MV-4-11 (cell line): ENCODE measurements around the gene TST.

Experiments
- DNase-seq: peaks from one replicate; lab custom pipeline; 2025; lab: John Stamatoyannopoulos, UW

The TST gene

DNA sequence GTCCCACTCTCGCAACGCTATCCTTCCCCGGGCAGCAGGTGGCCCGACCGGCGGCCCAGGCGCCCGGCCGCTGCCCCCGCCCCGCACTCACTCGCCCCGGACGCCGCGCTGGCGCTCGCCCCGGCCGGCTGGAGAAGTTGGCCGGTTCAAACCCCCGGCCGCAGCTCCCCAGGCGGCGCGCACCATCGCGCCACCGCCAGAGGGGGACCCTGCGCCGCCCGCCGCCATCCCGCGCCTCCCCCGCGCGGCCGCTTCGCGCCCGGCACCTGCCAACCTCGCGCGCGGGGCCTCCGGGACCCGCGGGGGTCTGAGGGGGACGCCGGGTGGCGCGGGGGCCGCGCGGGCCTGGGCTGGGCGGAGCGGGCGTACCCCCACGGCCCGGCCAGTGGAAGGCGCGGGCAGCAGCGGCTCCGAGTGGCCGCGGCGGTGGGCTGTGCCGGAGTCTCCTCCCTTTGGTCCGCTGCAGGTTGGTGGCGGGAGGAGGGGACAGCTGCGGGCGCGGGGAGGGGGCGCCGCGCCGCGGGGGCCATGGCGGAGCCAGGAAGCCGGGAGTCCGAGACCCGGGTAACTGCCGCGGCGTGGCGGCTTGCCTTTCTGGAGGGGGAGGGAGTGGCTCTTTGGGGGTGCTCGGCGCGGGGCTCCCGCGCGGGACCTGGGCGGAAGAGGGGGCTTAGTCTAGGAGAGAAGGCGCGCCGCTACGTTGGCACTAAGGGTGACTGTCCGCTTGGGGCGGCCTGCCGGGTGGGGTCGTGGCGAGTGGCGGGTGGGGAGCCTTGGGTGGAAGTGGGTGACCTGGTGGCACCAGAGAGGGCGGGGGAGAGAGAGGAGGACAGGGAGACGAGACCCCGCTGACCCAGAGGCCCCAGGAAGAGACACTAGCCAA lies at the start of gene TST, which contains the start of gene MPST:
Gene TST (minus strand): TSS at position 139 of the 883 bp plus-strand sequence. CDS start 715 bp downstream, outside the sequence.
Gene MPST (plus strand): TSS at position 434 of the 883 bp plus-strand sequence. CDS start 95 bp downstream, at position 529.
- DNase-seq, result peak; percentile 47

DNA sequence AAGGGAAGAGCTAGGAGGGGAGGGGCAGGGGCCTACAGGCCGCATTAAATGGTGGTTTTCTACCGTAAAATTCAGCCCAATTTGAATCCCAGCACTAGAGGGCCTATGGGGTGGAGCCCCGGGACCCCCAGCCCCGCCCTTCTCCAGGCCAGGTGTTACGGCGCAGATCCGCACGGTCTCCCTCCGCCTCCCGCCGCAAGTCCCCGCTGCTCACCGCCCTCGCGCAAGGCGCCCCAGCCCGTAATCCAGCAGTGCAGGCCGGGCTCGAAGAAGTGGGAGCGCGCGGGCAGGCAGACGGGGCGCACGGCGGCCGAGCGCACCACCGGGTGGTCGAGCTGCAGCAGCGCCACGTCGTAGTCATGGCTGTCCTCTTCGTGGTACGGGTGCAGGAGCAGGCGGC lies 49.6 kb upstream of the TST start:
- no peak for DNase-seq

DNA sequence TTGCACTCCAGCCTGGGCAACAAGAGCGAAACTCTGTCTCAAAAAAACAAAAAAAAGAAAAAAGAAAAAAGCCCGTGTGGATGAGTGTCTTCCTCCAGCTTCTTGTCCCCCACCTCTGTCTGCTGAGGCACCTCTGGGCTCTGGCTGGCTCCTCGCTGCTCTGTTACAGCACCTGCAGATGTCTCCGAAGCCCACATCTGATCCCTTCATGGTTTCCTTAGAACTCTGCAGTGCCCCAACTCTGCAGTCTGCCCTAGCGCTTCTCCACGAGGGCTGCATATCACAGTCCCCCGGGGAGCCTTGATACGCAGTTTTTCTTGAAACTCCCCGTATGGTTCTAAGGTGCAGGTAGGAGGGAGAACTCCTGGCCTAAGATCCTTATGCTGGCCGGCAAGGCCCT lies 48.2 kb upstream of the TST start:
- DNase-seq, result no peak

DNA sequence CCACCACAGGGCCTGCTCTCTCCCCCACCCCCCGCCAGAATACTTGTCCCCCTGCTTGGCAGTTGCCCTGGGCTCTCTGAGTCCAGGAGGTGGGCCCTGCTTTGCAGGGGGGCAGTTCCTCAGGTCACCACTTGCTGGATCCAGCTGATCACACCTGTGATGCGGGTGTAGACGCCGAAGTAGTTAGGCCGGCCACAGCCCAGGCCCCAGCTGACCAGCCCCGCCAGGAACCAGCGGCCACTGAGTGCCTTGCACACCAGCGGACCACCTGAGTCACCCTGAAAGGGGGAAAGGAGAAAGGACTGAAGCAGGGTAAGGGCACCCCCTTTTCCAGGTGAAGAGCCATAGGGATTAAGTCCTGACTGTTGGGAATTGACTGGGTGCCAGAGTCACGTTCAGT lies 46.7 kb upstream of the TST start:
- DNase-seq, result no peak

DNA sequence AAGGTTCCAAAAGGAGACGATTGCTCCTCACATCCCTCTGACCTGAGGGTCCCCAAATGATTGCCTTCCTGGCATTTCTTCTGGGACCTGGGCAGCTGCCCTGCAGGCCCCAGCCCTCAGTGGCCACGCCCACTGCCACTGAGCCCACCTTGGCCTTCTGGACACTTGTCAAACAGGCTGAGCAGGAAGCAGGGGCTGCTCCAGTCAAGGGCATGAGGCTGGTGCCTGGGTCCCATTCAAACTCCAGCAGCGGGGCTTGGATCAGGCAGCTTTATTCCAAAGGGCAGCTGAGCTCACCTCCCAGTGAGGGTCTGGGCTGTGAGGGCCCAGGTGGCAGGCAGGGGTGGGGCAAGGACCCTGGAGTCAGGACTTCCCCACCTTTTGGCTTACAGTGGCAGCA lies 45.9 kb upstream of the TST start:
- DNase-seq, result no peak

DNA sequence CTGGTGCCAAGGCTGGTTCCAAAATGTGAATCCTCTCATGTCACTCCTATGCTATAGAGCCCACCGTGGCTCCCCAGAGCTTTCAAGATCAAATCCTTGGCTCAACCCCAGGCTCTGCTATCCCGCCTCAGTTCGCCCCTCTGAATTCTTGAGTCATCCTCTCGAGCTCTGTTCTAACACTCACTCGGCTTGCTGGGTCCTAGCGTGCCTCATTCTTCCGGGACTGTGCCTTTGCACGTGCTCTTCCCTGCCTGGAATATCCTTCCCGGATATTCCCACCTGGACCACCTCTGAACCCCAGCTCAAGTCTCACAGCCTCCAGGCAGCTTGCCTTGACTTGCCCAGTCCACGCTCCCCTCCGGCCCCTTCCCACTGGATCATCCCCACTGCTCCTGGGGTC lies 45.3 kb upstream of the TST start:
- no peak for DNase-seq

DNA sequence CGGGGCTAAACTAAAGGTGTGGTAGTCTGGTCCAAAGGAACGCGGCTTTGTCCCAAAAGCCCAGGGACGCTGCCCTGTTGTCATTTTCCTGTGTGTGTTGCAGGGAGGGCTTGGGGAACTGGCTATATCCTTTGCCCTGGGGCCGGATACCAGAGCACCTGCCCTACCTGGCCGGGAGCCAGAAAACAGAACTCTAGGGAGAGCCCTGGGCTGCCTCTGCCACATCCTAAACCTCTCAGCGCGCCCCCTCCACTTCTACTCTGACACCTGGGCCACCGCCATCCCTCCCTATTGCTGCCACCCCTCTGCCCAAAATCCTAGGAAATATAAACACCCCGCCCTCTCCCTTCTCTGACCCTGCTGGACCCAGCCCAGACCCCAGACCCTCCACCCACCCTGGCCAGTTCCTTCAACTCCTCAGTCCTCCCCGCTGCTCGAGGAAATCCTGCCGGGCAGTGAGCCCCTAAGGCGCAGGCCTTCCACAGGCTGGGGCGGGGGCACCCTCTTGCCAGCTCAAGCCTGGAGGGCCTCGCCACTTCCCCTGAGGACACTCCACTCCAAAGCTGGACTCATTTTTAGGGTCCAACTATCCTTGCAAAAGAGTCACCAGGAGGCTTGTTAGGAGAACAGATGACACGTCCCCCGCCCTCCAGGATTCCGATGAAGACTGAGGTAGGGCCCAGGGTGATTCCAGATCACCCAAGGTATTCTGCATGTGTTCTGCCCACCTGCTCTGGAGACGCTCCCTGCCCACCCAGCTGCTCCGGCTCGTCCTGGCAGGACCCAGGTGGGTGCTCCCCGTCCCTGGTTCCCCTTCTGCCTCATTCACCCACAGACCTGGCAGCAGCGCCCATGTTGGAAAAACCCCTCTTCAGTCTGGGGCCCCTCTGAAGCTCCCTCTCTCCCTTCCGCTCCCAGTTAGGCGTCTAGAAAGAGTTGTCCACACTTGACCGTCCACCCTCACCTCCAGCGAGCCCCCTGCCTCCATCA lies 44.5 kb upstream of the TST start:
- no peak for DNase-seq

DNA sequence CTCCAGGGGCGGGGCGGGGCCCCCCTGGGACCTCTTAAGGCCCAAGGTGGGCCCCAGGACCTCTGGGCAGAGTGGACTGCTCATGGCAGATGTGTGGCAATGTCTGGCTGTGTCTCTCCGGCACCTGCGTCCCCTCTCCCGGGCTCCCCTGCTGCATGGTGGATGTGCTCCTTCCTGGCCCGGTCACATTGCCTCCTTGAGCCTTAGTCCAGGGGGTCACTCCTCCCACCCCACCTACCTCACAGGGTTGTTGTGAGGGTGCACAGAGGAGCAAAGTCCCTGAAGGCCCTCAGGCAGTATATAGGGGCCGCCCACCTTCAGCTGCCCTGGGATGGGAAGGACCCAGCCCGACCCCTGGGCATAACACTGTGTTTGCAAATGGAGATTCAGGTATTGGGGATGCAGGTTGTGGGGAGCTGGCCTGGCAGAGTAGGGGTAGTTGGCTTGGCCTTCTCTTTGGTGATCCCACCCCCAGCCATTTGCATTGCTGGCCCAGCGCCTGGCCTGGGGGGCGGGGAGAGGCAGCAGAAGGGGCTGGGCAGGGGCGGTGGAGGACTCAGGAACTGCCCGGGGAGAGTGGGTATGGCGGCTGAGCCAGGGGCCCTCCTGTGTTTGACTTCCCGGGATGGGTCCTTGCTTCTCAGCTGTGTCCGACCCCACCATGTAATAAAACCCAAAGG lies 43.6 kb upstream of the TST start:
- DNase-seq, result no peak

DNA sequence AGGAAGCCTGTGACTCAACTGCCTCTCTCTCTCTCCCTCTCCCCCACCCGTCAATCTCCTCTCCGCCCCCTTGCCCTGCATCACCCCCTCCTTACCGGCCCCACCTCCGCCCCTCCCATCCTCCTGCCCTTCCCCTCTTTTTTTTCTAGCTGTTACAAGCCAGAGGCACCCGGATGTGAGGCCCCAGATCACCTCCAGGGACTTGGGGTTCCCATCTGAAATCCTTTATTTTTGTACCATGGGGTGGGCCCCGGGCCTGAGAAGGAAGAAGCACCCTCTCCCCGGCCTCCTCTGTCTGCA lies 43.1 kb upstream of the TST start:
- DNase-seq, result no peak

DNA sequence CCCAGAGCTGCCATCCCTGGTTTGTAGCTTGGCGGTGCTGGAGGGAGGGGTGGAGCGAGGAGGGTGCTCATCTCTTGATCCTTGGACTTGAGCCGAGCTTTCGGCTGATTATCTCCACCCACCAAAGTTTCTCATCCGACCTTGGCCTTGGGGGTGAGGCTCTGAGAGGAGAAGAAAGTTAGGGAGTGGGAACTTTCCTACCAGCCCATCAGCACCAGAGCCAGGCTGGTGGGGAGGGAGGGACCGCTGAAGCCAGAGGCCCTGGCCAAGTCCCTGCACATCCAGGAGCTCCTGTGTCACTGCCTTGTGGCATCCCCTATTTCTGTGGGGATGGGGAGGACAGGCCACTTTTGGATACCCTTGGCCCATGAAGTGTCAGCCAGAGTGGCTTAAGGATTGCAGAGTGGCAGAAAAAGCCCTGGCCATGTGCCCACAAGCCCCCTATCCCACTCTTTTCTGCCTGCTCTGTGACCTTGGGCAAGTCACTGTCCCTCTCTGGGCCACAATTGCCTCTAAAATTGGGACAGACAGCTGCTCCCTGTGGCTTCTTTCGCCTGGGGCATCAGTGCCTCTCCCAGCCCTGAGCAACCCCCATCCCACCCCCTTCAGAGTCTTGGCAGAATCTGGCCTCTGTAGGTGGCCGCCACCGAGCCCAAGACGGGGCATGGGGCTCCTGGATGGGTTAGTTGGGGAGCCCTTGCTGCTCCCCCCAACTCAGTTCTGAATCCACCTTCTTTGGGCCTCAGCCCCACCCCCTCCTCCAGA lies 42.5 kb upstream of the TST start:
- no peak for DNase-seq

DNA sequence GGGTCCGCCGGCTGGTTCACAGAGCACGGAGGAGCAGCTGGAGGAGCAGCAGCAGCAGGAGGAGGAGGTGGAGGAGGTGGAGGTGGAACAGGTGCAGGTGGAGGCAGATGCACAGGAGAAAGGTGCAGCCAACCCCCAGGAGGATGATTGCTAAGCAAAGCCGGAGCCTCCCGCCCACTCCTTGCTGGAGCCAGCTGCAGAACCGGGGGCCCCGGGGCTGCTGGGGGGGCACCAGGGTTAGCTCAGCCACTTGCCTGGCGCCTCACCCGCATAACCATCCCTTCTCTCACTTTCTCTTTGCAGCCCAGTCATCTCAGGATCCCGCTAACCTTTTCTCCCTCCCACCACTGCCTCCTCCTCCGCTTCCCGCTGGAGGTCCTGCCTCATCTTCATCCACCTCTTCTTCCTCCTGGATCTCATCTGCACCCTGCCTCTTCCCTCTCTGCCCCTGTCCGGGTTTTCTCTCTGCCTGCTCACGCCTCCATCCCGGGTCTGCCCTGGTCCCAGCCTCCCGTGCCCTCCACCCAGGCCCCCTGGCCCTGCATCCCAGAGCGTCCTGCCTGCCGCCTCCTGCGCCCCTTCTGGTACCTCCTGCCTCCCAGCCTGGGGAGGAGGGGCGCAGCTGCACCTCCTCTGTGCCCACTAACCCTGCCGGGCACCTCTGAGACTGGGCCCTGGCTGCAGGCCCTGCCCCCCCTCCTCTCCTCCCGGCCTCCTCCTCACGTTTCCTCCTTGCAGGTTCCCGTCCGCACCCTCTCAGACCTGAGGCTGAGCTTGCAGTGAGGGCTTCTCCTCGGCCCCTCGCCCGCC lies 41.8 kb upstream of the TST start:
- DNase-seq, result no peak

DNA sequence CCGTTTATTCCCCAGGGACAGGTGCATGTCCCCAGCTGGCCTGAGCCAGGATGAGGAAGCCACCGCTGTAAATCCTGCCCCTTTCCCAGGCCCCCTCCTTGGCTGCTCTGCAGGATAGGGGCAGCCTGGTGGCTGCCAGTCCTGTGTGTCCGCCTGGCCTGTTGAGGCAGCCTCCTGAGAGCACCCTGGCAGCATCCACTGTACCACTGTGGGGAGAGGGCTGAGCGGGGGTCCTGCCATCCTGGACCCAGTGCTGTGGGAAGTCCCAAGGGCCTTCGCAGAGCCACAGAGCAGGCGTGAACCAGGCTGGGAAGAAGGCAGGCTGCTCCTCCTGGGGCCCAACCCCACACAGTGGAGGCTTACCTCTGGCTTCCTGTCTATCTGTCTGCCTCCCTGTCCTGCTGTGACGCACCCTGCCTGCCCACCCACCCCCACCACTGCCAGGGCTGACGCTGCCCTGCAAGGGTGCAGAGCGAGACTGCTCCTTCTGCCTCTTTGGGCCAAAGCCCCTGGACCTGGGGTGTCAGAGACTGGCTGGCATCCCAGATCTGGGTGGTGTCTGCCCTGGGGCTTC lies 40.7 kb upstream of the TST start:
- DNase-seq, result no peak

DNA sequence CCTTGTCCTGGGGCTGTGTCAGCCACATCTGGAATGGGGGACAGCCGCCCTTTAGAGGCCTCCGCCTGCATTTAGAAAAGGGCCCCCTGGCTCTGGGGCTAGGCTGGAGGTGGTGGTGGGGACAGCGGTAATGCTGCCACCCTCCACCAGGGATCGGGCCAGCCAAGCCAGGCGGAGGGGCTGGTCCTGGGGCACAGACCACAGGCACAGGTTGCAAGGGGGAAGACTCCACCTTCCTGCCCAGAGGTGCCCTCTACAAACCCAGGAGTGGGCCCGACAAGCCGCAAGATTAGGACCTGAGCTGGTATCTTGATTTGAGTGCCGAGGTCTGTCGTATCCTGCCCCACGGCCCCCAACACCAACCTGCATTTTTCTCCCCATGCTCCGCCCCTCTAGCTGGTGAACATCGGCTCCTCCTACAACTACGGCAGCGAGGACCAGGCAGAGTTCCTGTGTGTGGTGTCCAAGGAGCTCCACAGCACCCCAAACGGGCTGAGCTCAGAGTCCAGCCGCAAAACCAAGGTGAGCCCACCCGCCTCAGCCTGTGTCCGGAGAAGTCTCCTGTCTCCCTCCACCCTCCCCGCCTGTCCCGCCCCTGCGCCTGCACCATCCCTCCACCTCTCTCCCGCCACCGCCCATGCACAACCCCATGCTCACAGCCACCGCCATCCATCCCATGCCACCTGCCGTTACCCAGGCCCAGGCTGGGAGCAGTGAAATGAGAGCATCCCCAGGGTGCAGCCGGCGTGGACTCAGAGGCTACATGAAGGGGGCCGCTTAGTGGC lies 39.9 kb upstream of the TST start:
- no peak for DNase-seq

DNA sequence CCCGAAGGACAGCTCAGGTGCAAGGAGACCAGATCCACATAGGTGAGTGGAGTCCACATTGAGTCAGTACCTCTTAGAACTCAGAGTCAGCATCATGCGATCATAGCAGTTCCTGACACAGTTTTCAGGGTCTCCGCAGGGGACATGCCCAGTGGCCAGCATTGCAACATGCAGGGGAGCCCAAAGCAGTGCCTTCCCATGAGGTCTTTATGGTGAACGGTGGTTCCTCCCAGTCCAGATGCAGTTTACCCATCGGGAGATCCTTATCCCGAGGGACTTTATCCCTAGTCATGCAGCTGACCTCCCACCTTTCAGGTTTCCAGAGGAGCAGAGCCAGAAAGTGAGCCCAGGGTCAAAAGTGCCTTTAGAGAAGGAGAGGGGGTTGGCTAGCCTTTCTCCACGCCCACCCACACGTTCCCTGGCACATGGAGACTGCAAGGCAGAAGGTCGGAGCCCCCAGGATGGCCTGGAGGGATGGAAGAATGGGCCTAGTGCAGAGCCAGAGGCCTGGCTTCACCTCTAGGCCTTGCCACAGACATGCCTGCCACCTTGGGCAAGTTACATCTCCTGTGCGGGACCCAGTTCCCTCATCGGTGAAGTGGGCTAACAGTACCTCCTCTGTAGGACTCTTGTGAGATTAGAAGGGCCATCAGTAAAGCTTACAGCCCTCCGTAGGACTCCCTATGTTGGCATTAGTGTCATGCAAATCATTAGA lies 38.7 kb upstream of the TST start:
- DNase-seq, result no peak

DNA sequence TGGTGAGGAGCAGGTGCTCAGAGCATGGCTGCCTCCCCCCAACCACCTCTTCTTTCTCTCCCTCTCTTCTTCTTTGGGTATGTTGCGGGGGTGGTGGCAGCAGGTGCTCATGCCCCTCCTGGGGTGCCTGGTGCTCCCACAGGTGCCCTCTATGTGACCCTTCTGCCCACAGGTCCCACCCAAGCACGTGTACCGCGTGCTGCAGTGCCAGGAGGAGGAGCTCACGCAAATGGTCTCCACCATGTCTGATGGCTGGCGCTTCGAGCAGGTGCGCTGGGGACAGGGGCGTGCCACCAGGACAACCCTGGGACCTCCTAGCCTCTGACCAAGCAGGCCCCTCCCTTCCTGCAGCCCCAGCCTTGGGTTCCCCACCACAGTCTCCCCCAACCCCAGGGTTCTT lies 38.0 kb upstream of the TST start:
- no peak for DNase-seq

DNA sequence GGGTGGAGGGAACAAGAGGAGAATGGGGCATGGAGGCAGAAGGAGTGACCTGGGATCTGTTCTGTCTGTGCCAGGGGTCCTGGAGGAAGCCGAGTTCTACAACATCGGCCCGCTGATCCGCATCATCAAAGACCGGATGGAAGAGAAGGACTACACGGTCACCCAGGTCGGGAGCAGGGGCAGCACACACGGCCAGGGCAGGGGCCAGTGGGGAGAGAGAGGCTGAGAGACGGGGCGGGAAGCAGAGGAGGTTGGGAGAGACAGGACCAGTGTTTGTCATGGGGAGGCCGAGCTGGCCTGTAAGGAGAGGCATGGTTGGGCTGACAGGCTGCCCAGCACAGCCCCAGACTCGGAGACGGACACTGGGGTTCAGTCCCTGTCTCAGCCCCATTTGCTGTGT lies 37.0 kb upstream of the TST start:
- no peak for DNase-seq

DNA sequence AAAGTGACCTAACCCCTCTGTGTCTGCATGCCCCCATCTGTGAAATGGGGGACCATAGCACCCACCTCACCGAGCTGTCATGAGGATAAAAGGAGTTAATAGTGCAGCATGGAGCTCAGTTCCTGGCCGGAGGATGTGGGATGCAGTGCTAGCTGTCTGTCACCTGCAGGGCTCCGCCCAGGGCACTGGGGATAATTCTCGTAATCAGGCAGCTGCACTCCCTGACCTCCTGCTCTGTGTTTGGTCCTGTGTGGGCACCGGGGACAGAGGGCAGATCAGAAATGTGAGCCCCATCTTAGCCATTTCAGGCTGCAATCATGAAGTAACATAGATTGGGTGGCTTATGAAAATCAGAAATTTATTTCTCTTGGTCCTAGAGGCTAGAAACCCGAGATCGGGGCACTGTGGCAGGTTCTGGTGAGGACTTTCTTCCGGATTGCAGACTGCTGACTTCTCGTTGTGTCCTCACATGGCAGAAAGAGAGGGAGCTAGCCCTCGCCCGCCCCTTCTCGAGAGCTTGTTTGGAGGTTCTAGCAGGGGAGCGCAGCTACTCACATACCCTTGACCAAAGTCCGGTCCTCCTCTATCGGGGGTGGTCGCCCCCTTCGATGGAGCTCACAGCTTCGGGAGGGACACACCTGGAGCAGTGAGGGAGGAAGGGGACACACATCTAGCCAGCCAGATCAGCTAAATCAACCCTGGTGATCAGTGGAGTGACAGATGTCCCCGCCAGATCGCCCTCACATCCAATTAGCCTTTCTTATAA lies 35.5 kb upstream of the TST start:
- DNase-seq, result no peak

DNA sequence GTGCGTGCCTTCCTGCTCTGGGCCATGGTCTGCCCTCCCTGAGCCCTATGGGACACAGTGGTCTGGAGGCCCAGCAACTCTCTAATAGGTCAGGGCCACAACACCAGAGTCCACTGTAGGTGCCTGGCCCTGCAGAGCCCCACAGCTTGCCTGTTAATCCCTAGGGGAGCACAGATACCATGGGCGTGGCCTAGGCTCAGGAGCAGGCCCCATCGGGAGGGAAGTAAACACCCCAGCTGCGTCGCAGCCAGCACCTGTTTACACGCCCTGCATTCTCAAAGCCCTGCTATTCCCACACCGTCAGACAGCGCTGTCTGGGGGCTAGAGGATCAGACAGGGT lies 34.8 kb upstream of the TST start:
- no peak for DNase-seq
